ENCODE results near the gene PDGFA.

Gene PDGFA

DNA sequence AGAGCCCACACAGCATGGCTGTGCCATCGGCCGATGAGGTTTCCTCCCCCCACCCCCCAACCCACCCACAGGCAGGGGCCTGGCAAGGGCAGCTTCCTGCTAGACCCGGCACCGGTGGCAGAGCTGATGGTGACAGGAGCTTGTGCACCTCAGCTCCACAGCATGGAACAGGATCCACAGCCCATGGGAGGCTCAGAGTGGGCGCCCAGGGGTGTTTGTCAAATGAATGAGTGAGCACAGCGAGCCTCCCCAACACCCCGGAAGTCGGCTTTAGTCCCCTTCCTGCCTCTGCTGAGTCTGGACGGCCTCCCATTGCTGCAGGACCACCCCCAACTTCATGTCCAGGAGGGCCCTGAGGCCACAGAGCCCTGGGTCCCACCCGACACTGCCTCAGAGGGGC is 68.9 kb downstream of the PDGFA start:
- no peak overlapping the region for H3K27ac ChIP-seq (ENCODE audit: poor library complexity, severe bottlenecking)
- TF ChIP-seq, protein P1, sequence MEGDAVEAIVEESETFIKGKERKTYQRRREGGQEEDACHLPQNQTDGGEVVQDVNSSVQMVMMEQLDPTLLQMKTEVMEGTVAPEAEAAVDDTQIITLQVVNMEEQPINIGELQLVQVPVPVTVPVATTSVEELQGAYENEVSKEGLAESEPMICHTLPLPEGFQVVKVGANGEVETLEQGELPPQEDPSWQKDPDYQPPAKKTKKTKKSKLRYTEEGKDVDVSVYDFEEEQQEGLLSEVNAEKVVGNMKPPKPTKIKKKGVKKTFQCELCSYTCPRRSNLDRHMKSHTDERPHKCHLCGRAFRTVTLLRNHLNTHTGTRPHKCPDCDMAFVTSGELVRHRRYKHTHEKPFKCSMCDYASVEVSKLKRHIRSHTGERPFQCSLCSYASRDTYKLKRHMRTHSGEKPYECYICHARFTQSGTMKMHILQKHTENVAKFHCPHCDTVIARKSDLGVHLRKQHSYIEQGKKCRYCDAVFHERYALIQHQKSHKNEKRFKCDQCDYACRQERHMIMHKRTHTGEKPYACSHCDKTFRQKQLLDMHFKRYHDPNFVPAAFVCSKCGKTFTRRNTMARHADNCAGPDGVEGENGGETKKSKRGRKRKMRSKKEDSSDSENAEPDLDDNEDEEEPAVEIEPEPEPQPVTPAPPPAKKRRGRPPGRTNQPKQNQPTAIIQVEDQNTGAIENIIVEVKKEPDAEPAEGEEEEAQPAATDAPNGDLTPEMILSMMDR (IDR thresholded peaks at IDR 0.05; ENCODE audit: poor library complexity, severe bottlenecking), result no peak
- DNase-seq (ENCODE audit: low spot score), result no peak
- H3K27me3 ChIP-seq (ENCODE audit: insufficient read depth, poor library complexity, severe bottlenecking), result peaks cover 3% of the 10 kb centered on the region
- no peak overlapping the region for H3K4me3 ChIP-seq (ENCODE audit: severe bottlenecking)
- no peak for ATAC-seq (ENCODE audit: low read depth)
- no peaks in the 10 kb centered on the region for H3K4me1 ChIP-seq (ENCODE audit: insufficient read depth, poor library complexity, severe bottlenecking)
- no peaks in the 10 kb centered on the region for H3K36me3 ChIP-seq (ENCODE audit: low read depth)
- no peaks in the 10 kb centered on the region for H3K9me3 ChIP-seq (ENCODE audit: severe bottlenecking)

DNA sequence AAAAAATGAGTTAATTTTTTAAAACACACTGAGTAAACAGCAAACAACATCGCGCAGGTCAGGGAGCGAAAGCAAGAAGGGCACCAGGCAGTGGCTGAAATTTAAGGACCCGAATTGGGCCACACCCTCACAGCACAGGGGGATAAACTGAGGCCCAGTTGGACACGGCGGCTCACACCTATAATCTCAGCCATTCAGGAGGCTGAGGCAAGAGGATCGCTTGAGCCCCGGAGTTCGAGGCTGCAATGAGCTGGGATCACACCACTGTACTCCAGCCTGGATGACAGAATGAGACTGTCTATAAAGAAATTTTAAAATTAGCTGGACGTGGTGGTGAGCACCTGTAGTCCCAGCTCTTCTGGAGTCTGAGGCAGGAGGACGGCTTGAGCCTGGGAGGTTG is 69.6 kb downstream of the PDGFA start:
- H3K9me3 ChIP-seq (ENCODE audit: severe bottlenecking), result no peaks in the 10 kb centered on the region
- no peak overlapping the region for H3K4me3 ChIP-seq (ENCODE audit: severe bottlenecking)
- H3K4me1 ChIP-seq (ENCODE audit: insufficient read depth, poor library complexity, severe bottlenecking), result no peaks in the 10 kb centered on the region
- no peak for DNase-seq (ENCODE audit: low spot score)
- no peaks in the 10 kb centered on the region for H3K36me3 ChIP-seq (ENCODE audit: low read depth)
- no peak for ATAC-seq (ENCODE audit: low read depth)
- TF ChIP-seq, protein P1 (IDR thresholded peaks at IDR 0.05; ENCODE audit: poor library complexity, severe bottlenecking), result no peak
- H3K27ac ChIP-seq (ENCODE audit: poor library complexity, severe bottlenecking), result no peak overlapping the region
- peaks cover 3% of the 10 kb centered on the region for H3K27me3 ChIP-seq (ENCODE audit: insufficient read depth, poor library complexity, severe bottlenecking)

DNA sequence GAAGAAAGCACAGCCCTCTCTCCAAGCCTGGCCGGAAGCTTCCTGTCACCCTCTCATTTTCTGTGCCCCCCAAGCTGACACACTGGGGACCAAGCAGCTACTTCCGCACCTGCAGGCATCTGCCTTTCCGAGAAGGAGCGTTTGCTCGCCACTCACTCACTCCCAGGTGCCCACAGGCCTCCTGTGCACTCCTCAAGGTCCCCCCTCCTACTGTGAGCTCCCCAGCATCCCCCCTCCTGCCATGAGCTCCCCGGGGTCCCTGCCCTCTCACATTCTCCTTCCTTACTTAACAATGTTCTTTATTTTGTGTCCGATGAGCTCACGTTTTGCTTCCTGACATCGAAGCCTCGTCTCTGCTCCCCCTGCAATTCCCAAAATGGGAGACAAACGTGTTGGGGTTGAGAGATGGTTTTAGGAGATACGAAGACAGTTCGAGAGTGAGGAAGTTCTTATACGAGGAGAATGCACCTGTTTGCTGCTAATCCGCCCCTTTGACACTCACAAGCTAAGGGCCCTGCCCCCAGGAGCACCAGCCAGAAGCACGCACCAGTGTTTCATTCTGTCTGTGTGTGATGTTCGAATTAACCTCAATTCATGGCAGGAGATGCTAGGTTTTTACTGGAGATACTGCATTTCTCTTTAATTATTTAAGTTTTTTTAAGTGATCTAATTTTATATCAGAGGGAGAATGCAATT is 70.2 kb downstream of the PDGFA start:
- Histone ChIP-seq H3K4me3 (ENCODE audit: severe bottlenecking) (no peak overlapping the region), H3K27ac (ENCODE audit: poor library complexity, severe bottlenecking) (no peak overlapping the region), H3K9me3 (ENCODE audit: severe bottlenecking) (no peaks in the 10 kb centered on the region), H3K4me1 (ENCODE audit: insufficient read depth, poor library complexity, severe bottlenecking) (no peaks in the 10 kb centered on the region), H3K36me3 (ENCODE audit: low read depth) (no peaks in the 10 kb centered on the region), H3K27me3 (ENCODE audit: insufficient read depth, poor library complexity, severe bottlenecking) (peaks cover 3% of the 10 kb centered on the region)
- ATAC-seq (ENCODE audit: low read depth) (no peak), DNase-seq (ENCODE audit: low spot score) (no peak)
- TF ChIP-seq, protein P1 (IDR thresholded peaks at IDR 0.05; ENCODE audit: poor library complexity, severe bottlenecking), result no peak

DNA sequence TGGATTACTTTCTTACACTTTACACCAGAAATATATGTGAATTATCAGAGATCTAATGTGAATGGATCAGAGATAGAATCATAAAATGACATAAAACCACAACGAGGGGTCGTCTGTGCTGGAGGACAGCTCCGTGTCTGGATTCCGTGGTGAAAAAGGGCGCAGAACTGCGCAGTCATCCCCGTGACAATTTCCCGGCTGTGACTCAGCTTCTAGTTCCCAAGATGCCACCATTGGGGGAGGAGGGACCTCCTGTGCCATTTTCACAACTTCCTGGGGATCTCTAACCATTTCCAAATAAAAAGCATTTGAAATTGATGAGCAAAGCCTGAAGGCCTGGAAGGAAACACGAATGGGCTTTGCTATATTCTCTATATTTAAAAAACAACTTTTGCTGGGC is 72.1 kb downstream of the PDGFA start:
- no peak for ATAC-seq (ENCODE audit: low read depth)
- Histone ChIP-seq H3K9me3 (ENCODE audit: severe bottlenecking) (no peaks in the 10 kb centered on the region), H3K4me1 (ENCODE audit: insufficient read depth, poor library complexity, severe bottlenecking) (no peaks in the 10 kb centered on the region), H3K27me3 (ENCODE audit: insufficient read depth, poor library complexity, severe bottlenecking) (peaks cover 3% of the 10 kb centered on the region), H3K4me3 (ENCODE audit: severe bottlenecking) (no peak overlapping the region), H3K27ac (ENCODE audit: poor library complexity, severe bottlenecking) (no peak overlapping the region), H3K36me3 (ENCODE audit: low read depth) (no peaks in the 10 kb centered on the region)
- TF ChIP-seq, protein P1 (IDR thresholded peaks at IDR 0.05; ENCODE audit: poor library complexity, severe bottlenecking), result no peak
- DNase-seq (ENCODE audit: low spot score), result no peak

All from RWPE2 (cell line).